GM12878 (cell line): ENCODE results near the gene IRF4. TPM values are rescaled to one million over a fixed set of nuclear protein-coding genes. Genes with fewer than 3 reads are reported as not detected.

Experiments
- CBX3 ChIP-seq: fragments of 200-600 bp; sonication (generic); IDR thresholded peaks from 2 replicates; pipeline ENCODE4 v1.6.1; 2016; ENCODE audit warnings: low read depth, borderline replicate concordance
- ETV6 ChIP-seq, 2 experiments: fragments of 450-650 bp in 1 of 2; IDR thresholded peaks in 1 of 2; conservative IDR thresholded peaks in 1 of 2; 2 replicates each; pipeline ENCODE4 v1.6.1; 2014; ENCODE audit warnings: antibody characterized with exemption in 1 of 2, borderline replicate concordance in 1 of 2, low read depth in 1 of 2, mild to moderate bottlenecking in 1 of 2, moderate library complexity in 1 of 2
- KAT2A ChIP-seq: conservative IDR thresholded peaks from 2 replicates; pipeline ENCODE4 v1.6.1; 2011; ENCODE audit warnings: low read depth, low read length; ENCODE audit not compliant: control insufficient read depth
- MYC ChIP-seq: IDR thresholded peaks from 2 replicates; pipeline ENCODE4 v1.6.1; 2011; ENCODE audit warnings: mild to moderate bottlenecking, low read length, moderate library complexity, inconsistent platforms; ENCODE audit not compliant: insufficient read depth, insufficient replicate concordance, insufficient read length, severe bottlenecking
- NRF1 ChIP-seq: conservative IDR thresholded peaks from 2 replicates; pipeline ENCODE4 v1.6.1; 2011; ENCODE audit warnings: mild to moderate bottlenecking, low read depth, low read length, improper control_type of control experiment
- RFX5 ChIP-seq: IDR thresholded peaks from 2 replicates; pipeline ENCODE4 v1.6.1; 2011; ENCODE audit warnings: low read depth, low read length, improper control_type of control experiment
- SIN3A ChIP-seq: IDR thresholded peaks from 2 replicates; pipeline ENCODE4 v1.6.1; 2012; ENCODE audit warnings: low read depth, low read length, improper control_type of control experiment
- SUZ12 ChIP-seq: fragments of 200-600 bp; sonication (generic); IDR thresholded peaks from one replicate; pipeline ENCODE4 v1.6.1; 2018; ENCODE audit warnings: antibody characterized with exemption, mild to moderate bottlenecking; ENCODE audit not compliant: unreplicated experiment
- polyA plus RNA-seq, 11 experiments: library from polyadenylated mRNA; depleted of rRNA in 4 of 11; unstranded in 6 of 11; stranded (reverse) in 5 of 11; fragments of >200 nt; fragmentation: Nextera tagmentation in 4 of 11; fragmentation: Illumina TruSeq in 1 of 11; extraction: Ambion mirVana in 4 of 11; extraction: Trizol in 1 of 11; gene quantifications; 1 replicate in 1 of 11; 2 replicates in 10 of 11; pipeline versions ENCODE4 v1.2.1 to v1.2.3, GENCODE V29; 2011 to 2016; ENCODE audit warnings: inconsistent platforms in 2 of 11, missing spikeins in 2 of 11, low read depth in 1 of 11
- total RNA-seq, 4 experiments: library from RNA; depleted of rRNA in 3 of 4; stranded (reverse); fragments of >200 nt in 3 of 4; fragmentation: Illumina TruSeq in 1 of 4; extraction: Trizol in 1 of 4; gene quantifications; 2 replicates each; pipeline versions ENCODE4 v1.2.1 to v1.2.3, GENCODE V29; 2013 to 2021
- TF ChIP-seq, protein P1 (sequence below), 3 experiments: IDR thresholded peaks in 2 of 3; conservative IDR thresholded peaks in 1 of 3; 2 replicates each; pipeline ENCODE4 v1.5.1; 2011; ENCODE audit warnings: low read depth in 3 of 3, low read length in 3 of 3, mild to moderate bottlenecking in 3 of 3, control low read depth in 2 of 3, moderate library complexity in 2 of 3, inconsistent platforms in 1 of 3, mixed read lengths in 1 of 3; ENCODE audit not compliant: control insufficient read depth in 2 of 3, insufficient read depth in 1 of 3; ENCODE audit errors: extremely low read depth in 1 of 3
- TF ChIP-seq, protein P2 (sequence below): IDR thresholded peaks from 2 replicates; pipeline ENCODE4 v1.6.1; 2012; ENCODE audit warnings: low read length, inconsistent platforms
- TF ChIP-seq, protein P3 (sequence below): fragments of 450-650 bp; formaldehyde crosslinking; IDR thresholded peaks from 2 replicates; pipeline ENCODE4 v1.5.0; 2022; ENCODE audit warnings: mild to moderate bottlenecking, missing genetic modification characterization
- TF ChIP-seq, protein P4 (sequence below): fragments of 450-650 bp; IDR thresholded peaks from 2 replicates; pipeline ENCODE4 v1.6.1; 2016; ENCODE audit warnings: mild to moderate bottlenecking, moderate library complexity, borderline replicate concordance

Gene IRF4
- total and polyA plus RNA-seq, 10 of the 15 experiments (the other 5 are each of a cell fraction or from before 2014, with no cell fraction given), result 50.0 to 495 (median 257) TPM

DNA sequence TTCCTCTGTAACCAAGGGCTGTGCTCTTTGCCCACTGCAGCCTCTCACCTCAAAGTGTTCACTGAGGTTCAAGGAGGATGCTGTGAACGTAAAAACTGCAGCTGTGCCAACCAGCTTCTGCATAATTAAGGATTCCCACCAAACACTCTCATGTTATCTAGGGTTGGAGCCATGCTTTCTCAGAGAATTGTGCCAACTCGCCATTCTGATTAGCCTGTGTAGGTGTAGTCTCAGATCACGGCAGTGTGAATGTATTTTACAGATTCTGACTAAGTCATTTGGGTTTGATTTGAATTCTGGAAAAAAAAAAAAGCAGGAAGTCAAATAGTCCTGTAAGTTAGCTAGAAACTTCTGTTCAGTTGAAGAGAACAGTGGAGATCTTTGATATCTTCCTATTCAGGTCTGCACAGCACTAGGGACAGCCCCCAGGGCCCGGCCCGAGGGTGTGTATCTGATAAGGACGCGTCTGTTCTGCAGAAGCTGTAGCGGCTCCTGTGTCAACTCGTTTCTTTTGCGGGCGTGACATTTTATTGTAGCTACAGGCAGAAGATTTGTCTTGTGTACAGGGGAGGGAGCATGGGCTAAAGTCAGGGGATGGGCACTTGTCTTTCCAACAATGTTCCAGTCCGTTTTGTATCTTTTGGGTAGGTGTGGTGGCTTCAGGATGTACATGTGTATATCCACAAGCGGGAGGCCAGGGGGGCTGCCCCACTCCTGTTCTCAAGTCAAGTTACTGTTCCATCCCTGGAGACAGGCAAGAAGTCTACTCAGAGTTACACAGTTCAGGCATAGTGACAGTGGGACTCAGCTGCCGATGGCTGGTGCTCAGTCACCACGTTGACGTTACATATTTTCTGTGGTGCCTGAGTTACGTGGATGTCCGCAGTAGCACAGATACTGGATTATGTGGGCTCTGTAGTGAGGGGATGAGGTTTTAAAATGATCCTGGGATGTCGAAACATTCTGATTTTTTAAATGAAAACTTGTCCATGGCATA, 12.4 kb downstream of the IRF4 start (continued):
- TF ChIP-seq SIN3A, result 0 out of 2 replicates have a peak, but pooled peaks have one; percentile 38
- TF ChIP-seq, protein P1, sequence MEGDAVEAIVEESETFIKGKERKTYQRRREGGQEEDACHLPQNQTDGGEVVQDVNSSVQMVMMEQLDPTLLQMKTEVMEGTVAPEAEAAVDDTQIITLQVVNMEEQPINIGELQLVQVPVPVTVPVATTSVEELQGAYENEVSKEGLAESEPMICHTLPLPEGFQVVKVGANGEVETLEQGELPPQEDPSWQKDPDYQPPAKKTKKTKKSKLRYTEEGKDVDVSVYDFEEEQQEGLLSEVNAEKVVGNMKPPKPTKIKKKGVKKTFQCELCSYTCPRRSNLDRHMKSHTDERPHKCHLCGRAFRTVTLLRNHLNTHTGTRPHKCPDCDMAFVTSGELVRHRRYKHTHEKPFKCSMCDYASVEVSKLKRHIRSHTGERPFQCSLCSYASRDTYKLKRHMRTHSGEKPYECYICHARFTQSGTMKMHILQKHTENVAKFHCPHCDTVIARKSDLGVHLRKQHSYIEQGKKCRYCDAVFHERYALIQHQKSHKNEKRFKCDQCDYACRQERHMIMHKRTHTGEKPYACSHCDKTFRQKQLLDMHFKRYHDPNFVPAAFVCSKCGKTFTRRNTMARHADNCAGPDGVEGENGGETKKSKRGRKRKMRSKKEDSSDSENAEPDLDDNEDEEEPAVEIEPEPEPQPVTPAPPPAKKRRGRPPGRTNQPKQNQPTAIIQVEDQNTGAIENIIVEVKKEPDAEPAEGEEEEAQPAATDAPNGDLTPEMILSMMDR (IDR thresholded peaks at IDR 0.05 in 2 of 3, conservative IDR thresholded peaks at IDR 0.05 in 1 of 3; ENCODE audit: control insufficient read depth in 2 of 3, extremely low read depth in 1 of 3, insufficient read depth in 1 of 3, low read depth in 3 of 3, low read length in 3 of 3), result no peak
- TF ChIP-seq MYC, result no peak
- no peak for TF ChIP-seq RFX5
- TF ChIP-seq CBX3, result no peak
- TF ChIP-seq NRF1, result no peak
- TF ChIP-seq, protein P2, sequence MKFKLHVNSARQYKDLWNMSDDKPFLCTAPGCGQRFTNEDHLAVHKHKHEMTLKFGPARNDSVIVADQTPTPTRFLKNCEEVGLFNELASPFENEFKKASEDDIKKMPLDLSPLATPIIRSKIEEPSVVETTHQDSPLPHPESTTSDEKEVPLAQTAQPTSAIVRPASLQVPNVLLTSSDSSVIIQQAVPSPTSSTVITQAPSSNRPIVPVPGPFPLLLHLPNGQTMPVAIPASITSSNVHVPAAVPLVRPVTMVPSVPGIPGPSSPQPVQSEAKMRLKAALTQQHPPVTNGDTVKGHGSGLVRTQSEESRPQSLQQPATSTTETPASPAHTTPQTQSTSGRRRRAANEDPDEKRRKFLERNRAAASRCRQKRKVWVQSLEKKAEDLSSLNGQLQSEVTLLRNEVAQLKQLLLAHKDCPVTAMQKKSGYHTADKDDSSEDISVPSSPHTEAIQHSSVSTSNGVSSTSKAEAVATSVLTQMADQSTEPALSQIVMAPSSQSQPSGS, result peak; percentile 2
- no peak for TF ChIP-seq SUZ12
- TF ChIP-seq ETV6 (conservative IDR thresholded peaks at IDR 0.05 in 1 of 2, IDR thresholded peaks at IDR 0.05 in 1 of 2; ENCODE audit: borderline replicate concordance in 1 of 2, low read depth in 1 of 2), result no peak
- no peak for TF ChIP-seq KAT2A
- TF ChIP-seq, protein P3, sequence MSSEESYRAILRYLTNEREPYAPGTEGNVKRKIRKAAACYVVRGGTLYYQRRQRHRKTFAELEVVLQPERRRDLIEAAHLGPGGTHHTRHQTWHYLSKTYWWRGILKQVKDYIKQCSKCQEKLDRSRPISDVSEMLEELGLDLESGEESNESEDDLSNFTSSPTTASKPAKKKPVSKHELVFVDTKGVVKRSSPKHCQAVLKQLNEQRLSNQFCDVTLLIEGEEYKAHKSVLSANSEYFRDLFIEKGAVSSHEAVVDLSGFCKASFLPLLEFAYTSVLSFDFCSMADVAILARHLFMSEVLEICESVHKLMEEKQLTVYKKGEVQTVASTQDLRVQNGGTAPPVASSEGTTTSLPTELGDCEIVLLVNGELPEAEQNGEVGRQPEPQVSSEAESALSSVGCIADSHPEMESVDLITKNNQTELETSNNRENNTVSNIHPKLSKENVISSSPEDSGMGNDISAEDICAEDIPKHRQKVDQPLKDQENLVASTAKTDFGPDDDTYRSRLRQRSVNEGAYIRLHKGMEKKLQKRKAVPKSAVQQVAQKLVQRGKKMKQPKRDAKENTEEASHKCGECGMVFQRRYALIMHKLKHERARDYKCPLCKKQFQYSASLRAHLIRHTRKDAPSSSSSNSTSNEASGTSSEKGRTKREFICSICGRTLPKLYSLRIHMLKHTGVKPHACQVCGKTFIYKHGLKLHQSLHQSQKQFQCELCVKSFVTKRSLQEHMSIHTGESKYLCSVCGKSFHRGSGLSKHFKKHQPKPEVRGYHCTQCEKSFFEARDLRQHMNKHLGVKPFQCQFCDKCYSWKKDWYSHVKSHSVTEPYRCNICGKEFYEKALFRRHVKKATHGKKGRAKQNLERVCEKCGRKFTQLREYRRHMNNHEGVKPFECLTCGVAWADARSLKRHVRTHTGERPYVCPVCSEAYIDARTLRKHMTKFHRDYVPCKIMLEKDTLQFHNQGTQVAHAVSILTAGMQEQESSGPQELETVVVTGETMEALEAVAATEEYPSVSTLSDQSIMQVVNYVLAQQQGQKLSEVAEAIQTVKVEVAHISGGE (CRISPR knock-in tag), result peak; percentile 41; the same call in 1 of the 2 replicates
- TF ChIP-seq, protein P4, sequence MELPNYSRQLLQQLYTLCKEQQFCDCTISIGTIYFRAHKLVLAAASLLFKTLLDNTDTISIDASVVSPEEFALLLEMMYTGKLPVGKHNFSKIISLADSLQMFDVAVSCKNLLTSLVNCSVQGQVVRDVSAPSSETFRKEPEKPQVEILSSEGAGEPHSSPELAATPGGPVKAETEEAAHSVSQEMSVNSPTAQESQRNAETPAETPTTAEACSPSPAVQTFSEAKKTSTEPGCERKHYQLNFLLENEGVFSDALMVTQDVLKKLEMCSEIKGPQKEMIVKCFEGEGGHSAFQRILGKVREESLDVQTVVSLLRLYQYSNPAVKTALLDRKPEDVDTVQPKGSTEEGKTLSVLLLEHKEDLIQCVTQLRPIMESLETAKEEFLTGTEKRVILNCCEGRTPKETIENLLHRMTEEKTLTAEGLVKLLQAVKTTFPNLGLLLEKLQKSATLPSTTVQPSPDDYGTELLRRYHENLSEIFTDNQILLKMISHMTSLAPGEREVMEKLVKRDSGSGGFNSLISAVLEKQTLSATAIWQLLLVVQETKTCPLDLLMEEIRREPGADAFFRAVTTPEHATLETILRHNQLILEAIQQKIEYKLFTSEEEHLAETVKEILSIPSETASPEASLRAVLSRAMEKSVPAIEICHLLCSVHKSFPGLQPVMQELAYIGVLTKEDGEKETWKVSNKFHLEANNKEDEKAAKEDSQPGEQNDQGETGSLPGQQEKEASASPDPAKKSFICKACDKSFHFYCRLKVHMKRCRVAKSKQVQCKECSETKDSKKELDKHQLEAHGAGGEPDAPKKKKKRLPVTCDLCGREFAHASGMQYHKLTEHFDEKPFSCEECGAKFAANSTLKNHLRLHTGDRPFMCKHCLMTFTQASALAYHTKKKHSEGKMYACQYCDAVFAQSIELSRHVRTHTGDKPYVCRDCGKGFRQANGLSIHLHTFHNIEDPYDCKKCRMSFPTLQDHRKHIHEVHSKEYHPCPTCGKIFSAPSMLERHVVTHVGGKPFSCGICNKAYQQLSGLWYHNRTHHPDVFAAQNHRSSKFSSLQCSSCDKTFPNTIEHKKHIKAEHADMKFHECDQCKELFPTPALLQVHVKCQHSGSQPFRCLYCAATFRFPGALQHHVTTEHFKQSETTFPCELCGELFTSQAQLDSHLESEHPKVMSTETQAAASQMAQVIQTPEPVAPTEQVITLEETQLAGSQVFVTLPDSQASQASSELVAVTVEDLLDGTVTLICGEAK, result no peak
